HL-60 (cell line): Measurements from ENCODE around the gene EFEMP2.

Experiments used
- CTCF ChIP-seq: IDR thresholded peaks from one replicate; pipeline ENCODE4 v1.5.1; 2011; ENCODE audit warnings: low read length, control low read depth, inconsistent platforms; ENCODE audit not compliant: insufficient read depth
- POLR2AphosphoS5 ChIP-seq: IDR thresholded peaks from 2 replicates; pipeline ENCODE4 v1.6.1; 2012; ENCODE audit warnings: low read depth
- REST ChIP-seq: IDR thresholded peaks from 2 replicates; pipeline ENCODE4 v1.6.1; 2012; ENCODE audit warnings: low read depth; ENCODE audit not compliant: insufficient replicate concordance

- TF ChIP-seq POLR2AphosphoS5 (no peak), CTCF (no peak), REST (no peak)
These were observed 14.5 kb upstream of the EFEMP2 start for GRCh38 chr11:65886826-65887722.
